ENCODE data around the gene TLCD1.

TLCD1 gene

DNA sequence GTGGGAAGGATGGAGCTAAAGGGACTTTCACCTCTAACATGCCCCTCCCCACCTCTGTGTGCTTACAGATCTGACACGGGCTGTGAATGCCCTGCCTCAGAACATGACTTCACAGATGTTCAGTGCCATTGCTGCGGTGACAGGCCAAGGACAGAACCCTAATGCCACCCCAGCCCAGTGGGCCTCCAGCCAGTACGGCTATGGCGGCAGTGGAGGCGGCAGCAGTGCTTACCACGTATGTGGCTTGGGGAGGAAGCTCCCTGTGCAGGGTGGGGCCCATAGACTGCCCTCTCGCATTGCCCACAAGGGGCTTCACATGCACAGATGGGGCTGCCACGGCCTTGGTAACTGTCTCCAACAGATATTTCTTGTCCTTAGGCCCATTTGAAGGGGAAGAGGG lies 25.8 kb downstream of the TLCD1 start:
- DNase-seq (no peak), ATAC-seq (no peak)
- Mint-ChIP-seq H3K4me3 (no peak overlapping the region), H3K27ac (no peak overlapping the region), H3K4me1 (no peaks in the 10 kb centered on the region), H3K9me3 (no peaks in the 10 kb centered on the region), H3K27me3 (no peaks in the 10 kb centered on the region)

DNA sequence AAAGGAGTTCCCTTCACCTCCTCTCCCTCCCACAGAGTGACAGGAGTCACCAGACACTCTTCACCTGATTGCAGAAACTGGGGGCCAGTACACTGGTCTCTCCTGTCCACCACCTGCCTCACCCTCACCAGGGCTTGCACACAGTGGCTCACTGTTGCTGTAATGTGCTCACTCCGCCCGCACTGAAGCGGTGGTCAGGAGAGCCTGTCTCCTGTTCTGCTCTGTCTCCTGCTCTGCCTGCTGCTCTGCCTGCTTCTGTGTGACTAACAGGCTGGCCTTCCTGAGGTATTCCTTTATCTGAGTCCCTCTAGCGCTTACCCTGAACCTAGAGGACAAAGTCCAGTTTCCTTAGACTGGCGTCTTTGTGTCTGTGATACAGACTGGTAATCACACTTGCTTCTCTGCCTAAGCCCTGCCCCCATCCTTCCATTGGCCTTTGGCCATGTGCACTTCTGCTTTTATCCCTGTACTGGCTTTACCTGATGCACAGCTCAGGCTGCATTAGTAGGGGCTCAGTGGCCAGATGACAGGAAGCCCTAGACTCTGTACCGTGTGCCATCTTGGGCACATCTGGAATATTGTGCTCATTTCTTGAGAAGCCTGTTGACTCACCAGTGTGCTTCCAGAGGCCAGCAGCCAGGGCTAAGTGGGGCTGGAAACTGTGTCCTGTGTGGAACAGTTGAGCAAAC lies 27.6 kb downstream of the TLCD1 start:
- Mint-ChIP-seq H3K27me3 (no peaks in the 10 kb centered on the region), H3K4me3 (no peak overlapping the region), H3K4me1 (no peaks in the 10 kb centered on the region), H3K9me3 (no peaks in the 10 kb centered on the region), H3K27ac (no peak overlapping the region)
- ATAC-seq (no peak), DNase-seq (no peak)

DNA sequence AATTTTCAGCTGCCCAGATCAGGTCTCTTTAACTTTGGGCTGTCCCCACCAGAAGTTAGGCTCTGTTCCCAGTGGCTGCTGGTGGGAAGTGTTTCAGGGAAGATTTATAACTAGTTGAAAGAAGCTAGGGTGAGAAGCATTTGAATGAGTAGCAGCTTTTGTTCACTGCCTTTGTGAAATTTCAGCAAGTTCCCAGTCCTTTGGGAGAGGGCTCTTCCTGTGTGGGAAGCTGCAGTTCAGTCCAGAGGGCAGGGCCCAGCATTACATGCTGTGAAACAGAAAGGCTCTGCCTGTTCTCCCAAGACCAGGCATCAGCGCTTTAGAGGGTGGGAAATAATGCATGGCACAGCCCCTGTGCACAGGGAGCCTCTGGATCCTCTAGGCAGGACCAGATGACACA lies 32.2 kb downstream of the TLCD1 start:
- Mint-ChIP-seq H3K4me1 (no peaks in the 10 kb centered on the region), H3K27ac (peak overlapping the region; percentile 51 to 57), H3K4me3 (no peak overlapping the region), H3K9me3 (no peaks in the 10 kb centered on the region), H3K27me3 (no peaks in the 10 kb centered on the region)
- ATAC-seq (no peak), DNase-seq (no peak)

DNA sequence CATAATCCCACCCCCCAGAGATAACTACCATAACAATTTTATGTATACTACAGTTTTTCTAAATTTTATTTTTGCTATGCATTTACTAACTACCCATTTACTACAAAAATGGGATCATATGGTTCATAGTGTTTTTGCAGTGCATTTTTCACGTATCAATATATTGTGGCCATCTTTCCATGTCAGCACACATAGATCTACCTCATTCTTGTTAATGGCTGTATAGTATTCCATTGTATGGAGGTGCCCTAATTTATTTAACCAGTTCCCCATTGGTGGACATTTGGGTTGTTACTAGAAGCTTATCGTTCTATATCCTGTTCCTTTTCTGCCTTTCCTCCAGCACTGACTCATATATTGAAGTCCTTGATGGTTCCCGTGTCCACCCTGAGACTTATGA lies 37.0 kb downstream of the TLCD1 start:
- no peak for ATAC-seq
- Mint-ChIP-seq H3K4me3 (no peak overlapping the region), H3K9me3 (no peaks in the 10 kb centered on the region), H3K27me3 (no peaks in the 10 kb centered on the region), H3K4me1 (no peaks in the 10 kb centered on the region), H3K27ac (no peak overlapping the region)
- no peak for DNase-seq

GRCh38 chr17:28688481-28688880 lies 37.6 kb downstream of the TLCD1 start:
- ATAC-seq (no peak), DNase-seq (no peak)
- H3K4me3 Mint-ChIP-seq, result no peak overlapping the region
- no peak overlapping the region for H3K27ac Mint-ChIP-seq
- no peaks in the 10 kb centered on the region for H3K27me3 Mint-ChIP-seq
- H3K9me3 Mint-ChIP-seq, result no peaks in the 10 kb centered on the region
- no peaks in the 10 kb centered on the region for H3K4me1 Mint-ChIP-seq

GRCh38 chr17:28686296-28686695 lies 39.7 kb downstream of the TLCD1 start:
- Mint-ChIP-seq H3K4me1 (no peaks in the 10 kb centered on the region), H3K9me3 (no peaks in the 10 kb centered on the region)
- no peak for ATAC-seq

DNA sequence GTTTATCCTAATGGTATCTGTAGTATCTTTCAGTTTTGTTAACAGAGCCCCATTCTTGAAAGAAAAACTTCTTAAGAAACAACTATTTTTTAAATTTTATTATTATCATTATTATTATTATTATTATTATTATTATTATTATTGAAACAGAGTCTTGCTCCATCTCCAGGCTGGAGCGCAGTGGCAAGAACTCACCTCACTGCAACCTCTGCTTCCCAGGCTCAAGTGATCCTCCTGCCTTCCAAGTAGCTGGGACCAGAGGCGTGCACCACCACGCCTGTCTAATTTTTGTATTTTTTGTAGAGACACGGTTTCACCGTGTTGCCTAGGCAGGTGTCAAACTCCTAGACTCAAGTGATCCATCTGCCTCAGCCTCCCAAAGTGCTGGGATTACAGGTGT lies 40.7 kb downstream of the TLCD1 start:
- ATAC-seq (no peak), DNase-seq (no peak)
- Mint-ChIP-seq H3K27me3 (no peaks in the 10 kb centered on the region), H3K4me1 (no peaks in the 10 kb centered on the region), H3K4me3 (no peak overlapping the region), H3K9me3 (no peaks in the 10 kb centered on the region), H3K27ac (no peak overlapping the region)

More at GRCh38 chr17:28686296-28686695, 39.7 kb downstream of the TLCD1 start:
- no peaks in the 10 kb centered on the region for H3K27me3 Mint-ChIP-seq
- no peak overlapping the region for H3K27ac Mint-ChIP-seq
- DNase-seq, result no peak
- H3K4me3 Mint-ChIP-seq, result no peak overlapping the region

GRCh38 chr17:28684963-28685362 lies 41.1 kb downstream of the TLCD1 start:
- Mint-ChIP-seq H3K4me3 (no peak overlapping the region), H3K27ac (no peak overlapping the region), H3K9me3 (no peaks in the 10 kb centered on the region), H3K4me1 (no peaks in the 10 kb centered on the region), H3K27me3 (no peaks in the 10 kb centered on the region)
- DNase-seq (no peak), ATAC-seq (no peak)

GRCh38 chr17:28682655-28683054 lies 43.4 kb downstream of the TLCD1 start:
- no peak overlapping the region for H3K4me3 Mint-ChIP-seq
- H3K27me3 Mint-ChIP-seq, result no peaks in the 10 kb centered on the region
- DNase-seq (no peak), ATAC-seq (no peak)
- no peak overlapping the region for H3K27ac Mint-ChIP-seq
- no peaks in the 10 kb centered on the region for H3K4me1 Mint-ChIP-seq
- H3K9me3 Mint-ChIP-seq, result no peaks in the 10 kb centered on the region

DNA sequence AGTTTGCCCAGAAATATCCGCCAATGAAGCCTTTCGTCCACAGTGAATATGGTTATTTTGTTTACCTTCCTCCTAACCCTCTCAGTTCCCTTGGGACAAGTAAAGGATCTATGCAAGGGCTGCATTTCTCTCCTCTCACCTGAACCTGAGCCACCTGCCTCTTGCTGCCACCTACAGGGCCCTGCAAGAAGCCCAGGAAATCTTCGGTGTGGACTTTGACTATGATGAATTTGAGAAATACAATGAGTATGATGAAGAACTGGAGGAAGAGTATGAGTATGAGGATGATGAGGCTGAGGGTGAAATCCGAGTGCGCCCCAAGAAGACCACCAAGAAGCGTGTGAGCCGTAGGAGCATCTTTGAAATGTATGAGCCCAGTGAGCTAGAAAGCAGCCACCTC lies 50.1 kb downstream of the TLCD1 start:
- H3K27ac Mint-ChIP-seq, result no peak overlapping the region

DNA sequence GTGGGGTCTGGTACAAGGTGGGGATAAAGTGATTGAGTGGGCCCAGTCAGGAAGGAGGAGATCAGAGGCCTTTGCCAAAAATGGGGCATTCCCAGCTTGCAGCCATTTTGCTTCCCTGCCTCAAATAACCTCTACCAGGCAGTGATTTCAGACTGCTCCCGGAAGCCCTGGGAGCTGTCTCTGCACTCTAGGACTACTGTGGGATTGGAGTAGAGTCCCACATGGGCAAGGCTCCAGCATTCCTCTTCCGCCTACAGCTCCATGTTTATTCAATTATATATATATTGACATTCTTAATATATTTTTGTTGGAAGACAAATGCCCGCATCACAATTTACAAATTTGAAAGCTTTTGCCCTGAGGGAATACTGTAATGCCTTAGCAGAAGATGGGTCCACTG lies 50.5 kb downstream of the TLCD1 start:
- H3K4me1 Mint-ChIP-seq, result no peaks in the 10 kb centered on the region
- no peak for DNase-seq
- H3K9me3 Mint-ChIP-seq, result no peaks in the 10 kb centered on the region

More for the DNA sequence above, 50.1 kb downstream of the TLCD1 start:
- DNase-seq, result no peak
- H3K27me3 Mint-ChIP-seq, result no peaks in the 10 kb centered on the region
- no peaks in the 10 kb centered on the region for H3K9me3 Mint-ChIP-seq
- no peaks in the 10 kb centered on the region for H3K4me1 Mint-ChIP-seq
- H3K4me3 Mint-ChIP-seq, result no peak overlapping the region
- no peak for ATAC-seq

More for the DNA sequence above, 50.5 kb downstream of the TLCD1 start:
- Mint-ChIP-seq H3K27ac (no peak overlapping the region), H3K27me3 (no peaks in the 10 kb centered on the region), H3K4me3 (no peak overlapping the region)
- no peak for ATAC-seq
